Choroid plexus epithelial cell (primary cell): ENCODE results near the gene TRIM44.

Source experiments
- DNase-seq: peaks from one replicate; pipeline ENCODE4 v3.0.0-alpha.2; 2010; ENCODE audit warnings: low read depth
- H3K4me3 ChIP-seq: 2 replicates; pipeline ENCODE4 v1.5.1; 2011; ENCODE audit warnings: low read depth, mild to moderate bottlenecking, control low read depth, low read length, moderate library complexity
- TF ChIP-seq, protein P1 (sequence below): conservative IDR thresholded peaks from 2 replicates; pipeline ENCODE4 v1.5.1; 2011; ENCODE audit warnings: low read depth, mild to moderate bottlenecking, control low read depth, inconsistent platforms, low read length, moderate library complexity

TRIM44 gene

DNA sequence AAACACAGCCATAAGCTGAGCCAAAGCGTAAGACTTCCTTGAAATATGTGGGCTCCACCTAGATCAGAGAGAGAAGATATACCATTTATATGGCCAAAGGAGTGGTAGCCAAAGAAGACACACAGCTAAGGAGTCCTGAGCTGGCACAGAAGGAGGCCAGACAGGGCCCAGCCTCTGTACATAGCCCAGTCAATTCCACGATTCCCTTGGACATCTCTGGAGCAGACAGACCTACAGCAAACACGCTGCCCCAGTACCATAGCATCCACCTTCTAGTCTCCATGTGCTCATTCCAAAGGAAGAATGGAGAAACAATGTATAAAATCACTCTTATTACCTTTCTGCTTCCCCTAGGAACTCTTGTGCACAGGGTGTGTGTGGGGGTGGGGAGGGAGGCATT lies 179.2 kb downstream of the TRIM44 start:
- DNase-seq = no peak
- no peak overlapping the region for H3K4me3 ChIP-seq
- TF ChIP-seq, protein P1, sequence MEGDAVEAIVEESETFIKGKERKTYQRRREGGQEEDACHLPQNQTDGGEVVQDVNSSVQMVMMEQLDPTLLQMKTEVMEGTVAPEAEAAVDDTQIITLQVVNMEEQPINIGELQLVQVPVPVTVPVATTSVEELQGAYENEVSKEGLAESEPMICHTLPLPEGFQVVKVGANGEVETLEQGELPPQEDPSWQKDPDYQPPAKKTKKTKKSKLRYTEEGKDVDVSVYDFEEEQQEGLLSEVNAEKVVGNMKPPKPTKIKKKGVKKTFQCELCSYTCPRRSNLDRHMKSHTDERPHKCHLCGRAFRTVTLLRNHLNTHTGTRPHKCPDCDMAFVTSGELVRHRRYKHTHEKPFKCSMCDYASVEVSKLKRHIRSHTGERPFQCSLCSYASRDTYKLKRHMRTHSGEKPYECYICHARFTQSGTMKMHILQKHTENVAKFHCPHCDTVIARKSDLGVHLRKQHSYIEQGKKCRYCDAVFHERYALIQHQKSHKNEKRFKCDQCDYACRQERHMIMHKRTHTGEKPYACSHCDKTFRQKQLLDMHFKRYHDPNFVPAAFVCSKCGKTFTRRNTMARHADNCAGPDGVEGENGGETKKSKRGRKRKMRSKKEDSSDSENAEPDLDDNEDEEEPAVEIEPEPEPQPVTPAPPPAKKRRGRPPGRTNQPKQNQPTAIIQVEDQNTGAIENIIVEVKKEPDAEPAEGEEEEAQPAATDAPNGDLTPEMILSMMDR = no peak

DNA sequence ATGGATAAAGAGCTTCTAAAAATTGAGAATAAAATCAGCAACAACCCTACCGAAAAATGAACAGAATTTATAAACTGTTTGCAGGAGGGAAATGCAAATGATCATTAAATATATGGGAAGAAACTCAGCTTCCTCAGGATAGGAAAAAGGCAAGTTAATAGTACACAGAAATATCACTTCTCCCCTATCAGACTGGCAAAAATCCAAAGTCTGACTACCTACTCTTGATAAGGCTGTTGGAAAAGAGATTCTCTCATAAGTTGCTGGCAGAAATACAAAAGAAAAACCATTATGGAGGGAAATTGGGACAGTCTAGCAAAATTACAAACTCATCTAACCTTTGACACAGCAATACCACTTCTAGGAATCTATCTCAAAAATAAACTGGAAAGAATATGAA lies 180.4 kb downstream of the TRIM44 start:
- TF ChIP-seq, protein P1 = no peak
- H3K4me3 ChIP-seq = no peak overlapping the region
- no peak for DNase-seq

DNA sequence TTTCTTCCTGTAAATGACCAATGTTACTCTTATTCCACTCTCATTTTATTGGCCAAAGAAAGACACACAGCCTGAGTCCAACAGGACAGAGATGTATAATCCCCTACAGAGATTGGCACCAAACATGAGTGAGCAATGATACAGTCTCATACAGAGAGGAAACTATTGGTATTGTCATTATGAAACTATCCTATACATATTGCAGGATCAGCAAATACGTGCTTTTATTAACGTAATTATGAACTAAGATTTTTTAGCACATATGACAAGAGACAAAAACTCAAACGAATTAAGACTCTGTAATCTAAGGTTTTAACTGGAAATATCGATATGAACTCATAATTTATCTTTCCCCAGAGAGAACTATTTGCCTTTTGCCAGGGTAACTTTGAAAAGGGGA lies 182.0 kb downstream of the TRIM44 start:
- TF ChIP-seq, protein P1 = no peak
- DNase-seq = no peak
- no peak overlapping the region for H3K4me3 ChIP-seq

DNA sequence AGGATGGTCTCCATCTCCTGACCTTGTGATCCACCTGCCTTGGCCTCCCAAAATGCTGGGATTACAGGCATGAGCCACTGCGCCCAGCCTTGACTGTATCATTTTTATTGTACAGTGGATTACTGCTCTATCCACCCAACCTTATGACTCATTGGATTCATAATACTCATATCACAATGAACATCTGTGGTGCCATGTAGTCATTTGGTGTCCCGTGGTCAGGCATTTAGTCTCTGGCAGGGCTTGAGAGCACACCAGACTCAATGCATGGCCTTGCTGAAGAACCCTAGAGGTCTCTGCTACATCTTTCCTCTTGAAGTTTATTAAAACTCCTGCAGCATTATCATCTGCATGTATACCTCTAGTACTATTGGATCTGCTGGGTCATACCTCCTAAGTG lies 183.3 kb downstream of the TRIM44 start:
- TF ChIP-seq, protein P1 = no peak

DNA sequence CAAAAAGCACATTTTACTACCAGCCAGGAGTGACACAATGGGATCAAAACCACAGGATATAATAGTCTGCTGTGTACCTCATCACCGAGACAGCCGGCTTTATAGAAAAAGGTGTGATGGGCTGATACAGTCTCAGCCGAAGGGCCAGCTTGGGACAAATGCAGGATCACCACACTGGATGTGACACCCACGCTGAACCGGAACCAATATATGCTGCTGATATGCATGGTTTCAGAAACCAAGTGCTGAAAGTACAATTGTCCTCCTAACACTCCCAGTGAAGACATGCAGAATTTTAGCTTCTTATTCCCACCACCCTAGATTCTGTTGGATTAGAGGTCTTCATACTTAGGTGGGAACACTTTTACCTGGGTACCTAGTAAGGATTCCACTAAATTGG lies 184.3 kb downstream of the TRIM44 start:
- no peak overlapping the region for H3K4me3 ChIP-seq

More for the DNA sequence above, 183.3 kb downstream of the TRIM44 start:
- no peak overlapping the region for H3K4me3 ChIP-seq
- no peak for DNase-seq

DNA sequence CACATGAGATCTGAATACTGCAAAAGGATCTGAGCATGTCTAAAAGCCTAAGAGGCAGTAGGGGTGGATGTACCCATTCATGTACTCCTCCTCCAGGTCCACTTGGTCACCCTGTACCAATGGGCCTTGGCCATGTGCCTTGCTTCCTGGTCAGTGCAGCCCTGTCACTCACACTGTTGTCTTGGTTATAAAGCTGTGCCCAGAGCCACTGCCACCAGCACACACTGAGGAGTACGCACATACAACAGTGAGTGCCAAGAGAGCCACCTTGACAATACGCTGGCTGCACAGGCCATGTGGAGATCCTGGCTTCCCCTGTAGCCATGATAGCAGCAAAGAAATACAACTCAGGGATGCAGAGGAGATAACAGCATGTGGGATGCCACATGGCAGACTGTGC lies 184.9 kb downstream of the TRIM44 start:
- TF ChIP-seq, protein P1 = no peak
- H3K4me3 ChIP-seq = no peak overlapping the region
- no peak for DNase-seq

More for the DNA sequence above, 184.3 kb downstream of the TRIM44 start:
- TF ChIP-seq, protein P1 = no peak
- no peak for DNase-seq

DNA sequence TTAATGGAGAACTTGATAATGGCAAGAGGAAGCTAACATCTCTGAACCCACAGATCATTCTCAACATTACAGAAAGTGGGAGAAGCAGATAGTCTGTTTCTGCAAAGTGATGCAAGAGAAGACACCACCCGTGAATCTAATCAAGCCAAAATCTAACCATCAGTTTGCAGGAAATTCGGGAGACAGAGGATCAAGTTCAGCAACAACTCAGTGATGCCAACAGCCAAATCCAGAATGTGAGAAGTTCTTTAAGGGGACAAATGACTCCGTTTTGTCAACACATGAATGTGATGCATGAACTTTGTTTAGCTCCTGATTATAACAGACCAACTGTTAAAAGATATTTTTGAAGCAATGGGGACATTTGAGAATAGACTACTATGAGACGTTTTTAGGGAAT lies 186.0 kb downstream of the TRIM44 start:
- TF ChIP-seq, protein P1 = no peak
- DNase-seq = no peak
- no peak overlapping the region for H3K4me3 ChIP-seq
